ENCODE results near the gene SLCO1B1.

DNA sequence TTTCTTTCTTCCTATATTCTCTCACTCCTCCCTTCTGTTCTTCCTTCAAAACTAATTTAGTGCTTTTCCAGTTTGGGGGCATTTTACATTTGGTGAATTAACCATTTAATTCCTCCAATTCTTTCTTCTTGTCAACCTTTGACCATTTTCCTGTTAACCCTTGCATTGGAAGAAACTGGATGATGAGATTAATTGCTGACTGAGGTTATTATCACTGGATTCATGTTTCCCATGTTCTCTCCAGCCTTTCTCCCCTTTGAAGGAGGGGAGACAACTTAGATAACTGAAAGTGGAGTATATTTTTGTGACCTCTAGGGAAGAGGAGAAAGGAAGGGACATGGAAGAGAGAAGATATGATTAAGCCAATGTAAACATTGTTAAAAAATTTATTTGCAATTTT, 133.2 kb downstream of the SLCO1B1 start:
- TF ChIP-seq YY1 (IDR thresholded peaks at IDR 0.05; ENCODE audit: low read depth) = no peak
- no peak for TF ChIP-seq FOXJ3 (CRISPR knock-in tag; IDR thresholded peaks at IDR 0.05)
- TF ChIP-seq, protein P1, sequence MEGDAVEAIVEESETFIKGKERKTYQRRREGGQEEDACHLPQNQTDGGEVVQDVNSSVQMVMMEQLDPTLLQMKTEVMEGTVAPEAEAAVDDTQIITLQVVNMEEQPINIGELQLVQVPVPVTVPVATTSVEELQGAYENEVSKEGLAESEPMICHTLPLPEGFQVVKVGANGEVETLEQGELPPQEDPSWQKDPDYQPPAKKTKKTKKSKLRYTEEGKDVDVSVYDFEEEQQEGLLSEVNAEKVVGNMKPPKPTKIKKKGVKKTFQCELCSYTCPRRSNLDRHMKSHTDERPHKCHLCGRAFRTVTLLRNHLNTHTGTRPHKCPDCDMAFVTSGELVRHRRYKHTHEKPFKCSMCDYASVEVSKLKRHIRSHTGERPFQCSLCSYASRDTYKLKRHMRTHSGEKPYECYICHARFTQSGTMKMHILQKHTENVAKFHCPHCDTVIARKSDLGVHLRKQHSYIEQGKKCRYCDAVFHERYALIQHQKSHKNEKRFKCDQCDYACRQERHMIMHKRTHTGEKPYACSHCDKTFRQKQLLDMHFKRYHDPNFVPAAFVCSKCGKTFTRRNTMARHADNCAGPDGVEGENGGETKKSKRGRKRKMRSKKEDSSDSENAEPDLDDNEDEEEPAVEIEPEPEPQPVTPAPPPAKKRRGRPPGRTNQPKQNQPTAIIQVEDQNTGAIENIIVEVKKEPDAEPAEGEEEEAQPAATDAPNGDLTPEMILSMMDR (IDR thresholded peaks at IDR 0.05) = no peak
- TF ChIP-seq EZH2phosphoT487 (IDR thresholded peaks at IDR 0.05; ENCODE audit: borderline replicate concordance, low read depth) = no peak
- no peak for TF ChIP-seq RFX5 (IDR thresholded peaks at IDR 0.05; ENCODE audit: low read length)
- TF ChIP-seq EP300 (IDR thresholded peaks at IDR 0.05; ENCODE audit: borderline replicate concordance in 1 of 2, low read depth in 1 of 2, low read length in 1 of 2) = no peak
- TF ChIP-seq, protein P2, sequence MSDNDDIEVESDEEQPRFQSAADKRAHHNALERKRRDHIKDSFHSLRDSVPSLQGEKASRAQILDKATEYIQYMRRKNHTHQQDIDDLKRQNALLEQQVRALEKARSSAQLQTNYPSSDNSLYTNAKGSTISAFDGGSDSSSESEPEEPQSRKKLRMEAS (IDR thresholded peaks at IDR 0.05; ENCODE audit: low read depth) = no peak
- no peak for TF ChIP-seq RAD21 (IDR thresholded peaks at IDR 0.05; ENCODE audit: low read length)
- no peak for TF ChIP-seq NRF1 (IDR thresholded peaks at IDR 0.05; ENCODE audit: low read depth, low read length)
- no peak for TF ChIP-seq CHD2 (IDR thresholded peaks at IDR 0.05; ENCODE audit: low read length, partially characterized antibody)

Data from SK-N-SH (cell line).